Right cardiac atrium (tissue), 5 donors: ENCODE data around the gene KANK3. TPM values are rescaled to one million over a fixed set of nuclear protein-coding genes. Genes with fewer than 3 reads are reported as not detected.
"Not testable (repeated sequence)": the region's sequence is repeated elsewhere in the genome, so short reads cannot be mapped to it uniquely, and the experiment has no call there.

Source experiments
- ATAC-seq, 2 donors: fragments of 200-7000 bp; cut with Tn5 transposase; one replicate each; pipeline versions ENCODE4 v1.8.0 to v1.9.1; 2020; ENCODE audit warnings: moderate library complexity in 2 of 2, mild to moderate bottlenecking in 1 of 2
- DNase-seq, 3 donors: peaks; one replicate each; pipeline ENCODE4 v3.0.0-alpha.2; 2020
- H3K27ac ChIP-seq: one replicate; pipeline ENCODE4 v1.5.1; 2013; ENCODE audit warnings: mild to moderate bottlenecking, low read length, control low read depth, moderate library complexity
- H3K27me3 ChIP-seq: one replicate; pipeline ENCODE4 v1.6.1; 2013; ENCODE audit not compliant: control insufficient read depth, insufficient read depth
- H3K4me1 ChIP-seq: one replicate; pipeline ENCODE4 v1.6.1; 2013; ENCODE audit warnings: low read length; ENCODE audit not compliant: control insufficient read depth, insufficient read depth
- H3K4me3 ChIP-seq: one replicate; pipeline ENCODE4 v1.5.1; 2013; ENCODE audit warnings: low read length, control low read depth
- H3K9me3 ChIP-seq: one replicate; pipeline ENCODE4 v1.6.1; 2013; ENCODE audit warnings: low read length; ENCODE audit not compliant: control insufficient read depth
- WGBS: extraction: QIAGEN DNeasy Blood & Tissue Kit; methylation state at CpG from one replicate; pipeline ENCODE4 v1.1.7; 2013; 5-methylcytosine and 5-hydroxymethylcytosine counted together
- intact Hi-C, 4 donors: fragments of 100-400 bp; cut with DNase I; formaldehyde crosslinking; loops; one replicate each; pipeline versions ENCODE4 v1.11.0 to v1.14.0; 2022 to 2023
- polyA plus RNA-seq: library from polyadenylated mRNA; stranded (reverse); fragments of 200-250 nt; gene quantifications from one replicate; pipeline ENCODE4 v1.2.3, GENCODE V29; 2013
- total RNA-seq, 4 donors: library from RNA; stranded (reverse); fragmentation: NEBNext Ultra II Directional; extraction: Animal tissue kit (Norgen Biotek cat#: 25700); gene quantifications; one replicate each; pipeline ENCODE4 v1.2.1, GENCODE V29; 2021
- donor health status: healthy with polysubstance abuse.
- donor health status: DM: no; HTN: yes; CAD: no.
- donor health status: DM: no; HTN: no; CAD: no.
- donor health status: DM: no; HTN: yes; CAD: no; lungs with severe emphysema.
- donor health status: DM: yes; HTN: yes; CAD: no.

Gene KANK3
- total and polyA plus RNA-seq, 5 donors: 10.1 to 14.0 (median 13.1) TPM

GRCh38 chr19:8352845-8353244 lies 9.8 kb upstream of the KANK3 start:
- H3K27me3 ChIP-seq, H3K27ac ChIP-seq, H3K4me3 ChIP-seq, H3K4me1 ChIP-seq, DNase-seq, ATAC-seq, H3K9me3 ChIP-seq: not testable (repeated sequence)
- 66% methylated on average over 5 of the region's 5 CpGs for WGBS
- intact Hi-C loops: loop anchor here in 3 of 4 donors (5.0 kb wide), 3 partner anchors 44 to 224 kb away; partner anchors contain the start of gene MYO1F (in 1 of the 3)

GRCh38 chr19:8352134-8352827 lies 9.2 kb upstream of the KANK3 start:
- H3K27ac ChIP-seq: no peak overlapping the region
- H3K27me3 ChIP-seq: no peaks in the 10 kb centered on the region
- ATAC-seq (peak; percentile 7 to 28), DNase-seq (peak in 2 of 3 donors; percentile 43 to 48)
- peaks cover 9% of the 10 kb centered on the region for H3K4me1 ChIP-seq
- 34% methylated on average over 10 of the region's 10 CpGs for WGBS
- no peak overlapping the region for H3K4me3 ChIP-seq
- intact Hi-C loops: loop anchor here in 3 of 4 donors (5.0 kb wide), 3 partner anchors 45 to 225 kb away; partner anchors contain the start of gene MYO1F (in 1 of the 3)
- no peaks in the 10 kb centered on the region for H3K9me3 ChIP-seq

- H3K4me1 ChIP-seq, ATAC-seq, H3K27me3 ChIP-seq, H3K4me3 ChIP-seq, H3K27ac ChIP-seq, DNase-seq, H3K9me3 ChIP-seq: not testable (repeated sequence)
- 57% methylated on average over 8 of the region's 8 CpGs for WGBS
- intact Hi-C loops: loop anchor here in 3 of 4 donors (5.0 kb wide), 3 partner anchors 48 to 228 kb away; partner anchors contain the start of gene MYO1F (in 1 of the 3)
Measured at GRCh38 chr19:8349629-8350372, 6.7 kb upstream of the KANK3 start.

- Histone ChIP-seq H3K27ac (no peak overlapping the region), H3K4me3 (no peak overlapping the region), H3K4me1 (peaks cover 2% of the 10 kb centered on the region), H3K27me3 (no peaks in the 10 kb centered on the region), H3K9me3 (no peaks in the 10 kb centered on the region)
- ATAC-seq (no peak), DNase-seq (no peak)
- WGBS: 41% methylated on average over 11 of the region's 11 CpGs
- intact Hi-C loops: no loop called here
Measured at GRCh38 chr19:8343483-8343844, 402 bp upstream of the KANK3 start.

GRCh38 chr19:8342316-8342683 lies 762 bp downstream of the KANK3 start:
- Histone ChIP-seq H3K4me3 (peak overlapping the region; percentile 73), H3K9me3 (no peaks in the 10 kb centered on the region), H3K27ac (peak overlapping the region; percentile 76), H3K27me3 (no peaks in the 10 kb centered on the region), H3K4me1 (no peaks in the 10 kb centered on the region)
- 39% methylated on average over 14 of the region's 14 CpGs for WGBS
- DNase-seq (no peak), ATAC-seq (peak in 1 of 2 donors; percentile 1)
- intact Hi-C loops: no loop called here

GRCh38 chr19:8341504-8341903 lies 1.6 kb downstream of the KANK3 start:
- H3K9me3 ChIP-seq, intact Hi-C loops, DNase-seq, H3K4me1 ChIP-seq, ATAC-seq, H3K27me3 ChIP-seq: not testable (repeated sequence)
- 92% methylated on average over 4 of the region's 4 CpGs for WGBS
- Histone ChIP-seq H3K4me3 (peak overlapping the region; percentile 20), H3K27ac (peak overlapping the region; percentile 76)

GRCh38 chr19:8340341-8341096 lies 2.5 kb downstream of the KANK3 start:
- no peak overlapping the region for H3K4me3 ChIP-seq
- peak overlapping the region; percentile 2 for H3K27ac ChIP-seq
- H3K9me3 ChIP-seq: no peaks in the 10 kb centered on the region
- DNase-seq (peak; percentile 80 to 87 (median 80)), ATAC-seq (peak; percentile 38 to 75)
- H3K27me3 ChIP-seq: no peaks in the 10 kb centered on the region
- intact Hi-C loops: no loop called here
- H3K4me1 ChIP-seq: no peaks in the 10 kb centered on the region
- 15% methylated on average over 15 of the region's 15 CpGs for WGBS

GRCh38 chr19:8338835-8339234 lies 4.2 kb downstream of the KANK3 start:
- Histone ChIP-seq H3K9me3 (no peaks in the 10 kb centered on the region), H3K4me3 (no peak overlapping the region), H3K4me1 (no peaks in the 10 kb centered on the region), H3K27ac (no peak overlapping the region), H3K27me3 (no peaks in the 10 kb centered on the region)
- ATAC-seq (no peak), DNase-seq (no peak)
- intact Hi-C loops: no loop called here
- 64% methylated on average over 5 of the region's 6 CpGs for WGBS

GRCh38 chr19:8337728-8338127 lies 5.3 kb downstream of the KANK3 start:
- DNase-seq: no peak

GRCh38 chr19:8336660-8337059 lies 6.4 kb downstream of the KANK3 start:
- Histone ChIP-seq H3K9me3 (no peaks in the 10 kb centered on the region), H3K4me3 (no peak overlapping the region), H3K27me3 (no peaks in the 10 kb centered on the region), H3K4me1 (no peaks in the 10 kb centered on the region), H3K27ac (no peak overlapping the region)
- DNase-seq (no peak), ATAC-seq (no peak)
- WGBS: 52% methylated on average over 8 of the region's 8 CpGs
- intact Hi-C loops: no loop called here

More at GRCh38 chr19:8337728-8338127, 5.3 kb downstream of the KANK3 start:
- Histone ChIP-seq H3K4me3 (no peak overlapping the region), H3K4me1 (no peaks in the 10 kb centered on the region), H3K27me3 (no peaks in the 10 kb centered on the region), H3K9me3 (no peaks in the 10 kb centered on the region), H3K27ac (no peak overlapping the region)
- WGBS: 81% methylated on average over 7 of the region's 7 CpGs
- intact Hi-C loops: no loop called here
- ATAC-seq: no peak
